B cell (primary cell): ENCODE results near the gene UBR2. TPM values are rescaled to one million over a fixed set of nuclear protein-coding genes. Genes with fewer than 3 reads are reported as not detected.

Source experiments
- ATAC-seq: fragments of 200-7000 bp; cut with Tn5 transposase; one replicate; pipeline ENCODE4 v1.10.0; 2021; ENCODE audit warnings: low read depth, mild to moderate bottlenecking, moderate number of reproducible peaks, moderate library complexity
- CTCF ChIA-PET: fragments of 350-600 bp; sonication (Branson Sonifier 250); formaldehyde crosslinking; loops from one replicate; lab custom pipeline; 2021; ENCODE audit warnings: antibody characterized with exemption, inconsistent platforms; lab: Charles Lee
- POLR2A ChIA-PET: fragments of 350-600 bp; sonication (Branson Sonifier 250); formaldehyde crosslinking; loops from one replicate; lab custom pipeline; 2021; ENCODE audit warnings: antibody characterized with exemption; lab: Charles Lee
- DNase-seq: peaks from one replicate; pipeline ENCODE4 v3.0.0; 2013
- H2AFZ ChIP-seq: 2 replicates; pipeline ENCODE4 v1.6.1; 2012; ENCODE audit warnings: mild to moderate bottlenecking, low read depth, low read length; ENCODE audit not compliant: insufficient read depth, poor library complexity, severe bottlenecking
- H3K27ac ChIP-seq, 2 donors: 1 replicate in 1 of 2; 2 replicates in 1 of 2; pipeline ENCODE4 v1.5.1; 2012 to 2013; ENCODE audit warnings: low read length in 2 of 2, mild to moderate bottlenecking in 2 of 2, moderate library complexity in 1 of 2
- H3K27me3 ChIP-seq, 4 experiments: fragments of 200-600 bp in 1 of 4; sonication (generic) in 1 of 4; replicated peaks in 1 of 4; 1 replicate in 2 of 4; 2 replicates in 2 of 4; pipeline versions ENCODE4 v1.6.1 to v1.7.0; 2013 to 2016; ENCODE audit warnings: low read length in 3 of 4, mild to moderate bottlenecking in 2 of 4, mixed read lengths in 1 of 4, moderate library complexity in 1 of 4; ENCODE audit not compliant: insufficient read depth in 4 of 4, control insufficient read depth in 3 of 4; ENCODE audit errors: control extremely low read depth in 1 of 4
- H3K36me3 ChIP-seq, 2 experiments: replicated peaks in 1 of 2; 1 replicate in 1 of 2; 2 replicates in 1 of 2; pipeline versions ENCODE4 v1.6.1 to v1.7.1; 2013; ENCODE audit warnings: low read length in 1 of 2; ENCODE audit not compliant: insufficient read depth in 2 of 2, control insufficient read depth in 1 of 2; ENCODE audit errors: control extremely low read depth in 1 of 2, extremely low read depth in 1 of 2
- H3K4me1 ChIP-seq, 2 donors: fragments of 200-600 bp in 1 of 2; sonication (generic) in 1 of 2; 1 replicate in 1 of 2; 2 replicates in 1 of 2; pipeline versions ENCODE4 v1.5.1 to v1.6.1; 2013 to 2017; ENCODE audit warnings: low read length in 2 of 2; ENCODE audit not compliant: control insufficient read depth in 2 of 2, insufficient read depth in 2 of 2
- H3K4me2 ChIP-seq: replicated peaks from 2 replicates; pipeline ENCODE3; 2012; ENCODE audit warnings: mild to moderate bottlenecking, low read depth, low read length; ENCODE audit not compliant: poor library complexity, severe bottlenecking
- H3K4me3 ChIP-seq, 5 experiments: fragments of 200-600 bp in 1 of 5; sonication (generic) in 1 of 5; 1 replicate in 3 of 5; 2 replicates in 2 of 5; pipeline versions ENCODE4 v1.5.1 to v1.7.0; 2011 to 2016; ENCODE audit warnings: low read length in 4 of 5, mild to moderate bottlenecking in 4 of 5, low read depth in 2 of 5, control low read depth in 1 of 5, moderate library complexity in 1 of 5; ENCODE audit not compliant: insufficient read depth in 1 of 5; ENCODE audit errors: control extremely low read depth in 1 of 5, extremely low read depth in 1 of 5
- H3K79me2 ChIP-seq: fragments of 200-600 bp; sonication (generic); one replicate; pipeline ENCODE4 v1.6.0; 2016; ENCODE audit warnings: low read length; ENCODE audit not compliant: control insufficient read depth, insufficient read depth
- H3K9ac ChIP-seq: fragments of 200-600 bp; sonication (generic); 2 replicates; pipeline ENCODE4 v1.6.1; 2017; ENCODE audit warnings: mild to moderate bottlenecking, low read length, moderate library complexity
- H3K9me3 ChIP-seq, 3 donors: one replicate each; pipeline versions ENCODE4 v1.6.1 to v1.7.1; 2013; ENCODE audit warnings: low read length in 2 of 3; ENCODE audit not compliant: control insufficient read depth in 2 of 3, insufficient read depth in 1 of 3; ENCODE audit errors: control extremely low read depth in 1 of 3
- H4K20me1 ChIP-seq: 2 replicates; pipeline ENCODE4 v1.6.0; 2012; ENCODE audit warnings: mild to moderate bottlenecking, low read length; ENCODE audit not compliant: insufficient read depth, control insufficient read depth, poor library complexity, severe bottlenecking
- H3K27ac Mint-ChIP-seq: one replicate; pipeline ENCODE4 v1.8.0; 2021; ENCODE audit warnings: mixed read lengths
- H3K27me3 Mint-ChIP-seq: one replicate; pipeline ENCODE4 v1.8.0; 2021; ENCODE audit warnings: mixed read lengths
- H3K4me1 Mint-ChIP-seq: one replicate; pipeline ENCODE4 v1.8.0; 2021; ENCODE audit warnings: mixed read lengths
- H3K4me3 Mint-ChIP-seq: one replicate; pipeline ENCODE4 v1.8.0; 2021; ENCODE audit warnings: mixed read lengths
- H3K9me3 Mint-ChIP-seq: one replicate; pipeline ENCODE4 v1.8.0; 2022; ENCODE audit warnings: mixed read lengths; ENCODE audit not compliant: insufficient read depth
- CTCF ChIP-seq: fragments of 200-600 bp; IDR thresholded peaks from one replicate; pipeline ENCODE4 v1.8.0; 2022; ENCODE audit warnings: antibody characterized with exemption, mild to moderate bottlenecking
- EZH2 ChIP-seq: IDR thresholded peaks from 2 replicates; pipeline ENCODE4 v1.6.1; 2012; ENCODE audit warnings: borderline replicate concordance, low read depth, mild to moderate bottlenecking, moderate library complexity, low read length; ENCODE audit not compliant: insufficient read depth, poor library complexity, severe bottlenecking
- WGBS: methylation state at CpG from one replicate; pipeline ENCODE4 v1.1.5; 2013; ENCODE audit warnings: missing lambda C conversion rate; ENCODE audit not compliant: insufficient coverage; 5-methylcytosine and 5-hydroxymethylcytosine counted together
- intact Hi-C: fragments of 100-400 bp; cut with micrococcal nuclease; formaldehyde crosslinking; loops from one replicate; pipeline ENCODE4 v1.10.0; 2022
- polyA plus RNA-seq: library from polyadenylated mRNA; depleted of rRNA; stranded (reverse); fragments of >200 nt; gene quantifications from 2 replicates; pipeline ENCODE4 v1.2.3, GENCODE V29; 2012
- total RNA-seq, 2 donors: library from RNA; stranded (reverse); fragments of 120-200 nt in 1 of 2; gene quantifications; 1 replicate in 1 of 2; 2 replicates in 1 of 2; pipeline versions ENCODE4 v1.2.3 to v1.2.4, GENCODE V29; 2013 to 2022

UBR2 gene
- total and polyA plus RNA-seq, 2 donors (not counting 1 experiment from before 2014, with no cell fraction given): 9.7 to 56.2 TPM

- no peaks in the 10 kb centered on the region for H3K27me3 Mint-ChIP-seq
- Histone ChIP-seq H3K4me2 (no peak overlapping the region), H3K79me2 (no peaks in the 10 kb centered on the region), H3K27me3 (no peaks in the 10 kb centered on the region), H3K4me1 (no peaks in the 10 kb centered on the region), H3K9ac (no peak overlapping the region), H3K36me3 (peaks cover 19 to 69% of the 10 kb centered on the region in 2 experiments), H3K27ac (no peak overlapping the region), H4K20me1 (no peaks in the 10 kb centered on the region), H2AFZ (no peak overlapping the region), H3K9me3 (no peaks in the 10 kb centered on the region), H3K4me3 (no peak overlapping the region)
- no peak for DNase-seq
- no peak for TF ChIP-seq EZH2
- TF ChIP-seq CTCF: no peak
- H3K9me3 Mint-ChIP-seq: no peaks in the 10 kb centered on the region
- no peak overlapping the region for H3K4me3 Mint-ChIP-seq
- 100% methylated on average over 1 of the region's 5 CpGs for WGBS
- CTCF ChIA-PET: no interaction called here
- POLR2A ChIA-PET: no interaction called here
- intact Hi-C loops: no loop called here
- H3K27ac Mint-ChIP-seq: no peak overlapping the region
- ATAC-seq: no peak
- H3K4me1 Mint-ChIP-seq: no peaks in the 10 kb centered on the region
Measured at GRCh38 chr6:42652024-42652746, 88.4 kb downstream of the UBR2 start.

GRCh38 chr6:42653851-42654250 is 90.0 kb downstream of the UBR2 start:
- no peaks in the 10 kb centered on the region for H3K9me3 Mint-ChIP-seq
- intact Hi-C loops: no loop called here
- Histone ChIP-seq H3K36me3 (peaks cover 24 to 76% of the 10 kb centered on the region in 2 experiments), H3K9me3 (no peaks in the 10 kb centered on the region), H3K4me1 (no peaks in the 10 kb centered on the region), H3K4me3 (no peak overlapping the region), H2AFZ (no peak overlapping the region), H3K27me3 (no peaks in the 10 kb centered on the region), H3K27ac (no peak overlapping the region), H3K79me2 (no peaks in the 10 kb centered on the region), H3K9ac (no peak overlapping the region), H4K20me1 (no peaks in the 10 kb centered on the region), H3K4me2 (no peak overlapping the region)
- WGBS: 100% methylated on average over 1 of the region's 5 CpGs
- H3K4me1 Mint-ChIP-seq: no peaks in the 10 kb centered on the region
- H3K27ac Mint-ChIP-seq: no peak overlapping the region
- ChIA-PET POLR2A (no interaction called here), CTCF (interaction anchor here (0.6 to 0.9 kb wide), 3 partner anchors 12 to 1460 kb away, joined by 3 to 4 read pairs (median 3); no protein-coding TSS in a partner anchor)
- no peaks in the 10 kb centered on the region for H3K27me3 Mint-ChIP-seq
- ATAC-seq (no peak), DNase-seq (no peak)
- TF ChIP-seq CTCF (no peak), EZH2 (no peak)
- no peak overlapping the region for H3K4me3 Mint-ChIP-seq
